Endodermal cell (in vitro differentiated cells): ENCODE measurements around the gene LGR4. TPM values are rescaled to one million over a fixed set of nuclear protein-coding genes. Genes with fewer than 3 reads are reported as not detected.

Experiments used
- DNase-seq: peaks from one replicate; pipeline ENCODE4 v3.0.0-alpha.2; 2017
- H3K27ac ChIP-seq: 2 replicates; pipeline ENCODE4 v1.5.1; 2013; ENCODE audit warnings: mild to moderate bottlenecking, low read depth, low read length, moderate library complexity
- H3K27me3 ChIP-seq: 2 replicates; pipeline ENCODE4 v1.6.1; 2013; ENCODE audit warnings: mild to moderate bottlenecking, low read length, moderate library complexity; ENCODE audit not compliant: insufficient read depth, control insufficient read depth, poor library complexity, severe bottlenecking
- H3K36me3 ChIP-seq: 2 replicates; pipeline ENCODE4 v1.7.0; 2013; ENCODE audit warnings: mild to moderate bottlenecking, low read length, moderate library complexity; ENCODE audit not compliant: control insufficient read depth, insufficient read depth
- H3K4me1 ChIP-seq: one replicate; pipeline ENCODE4 v1.7.0; 2013; ENCODE audit warnings: low read length; ENCODE audit not compliant: control insufficient read depth, insufficient read depth
- H3K4me3 ChIP-seq: 2 replicates; pipeline ENCODE4 v1.5.1; 2013; ENCODE audit warnings: mild to moderate bottlenecking, low read length, moderate library complexity
- H3K9ac ChIP-seq: 2 replicates; pipeline ENCODE4 v1.6.1; 2013; ENCODE audit warnings: mild to moderate bottlenecking, low read length, moderate library complexity; ENCODE audit not compliant: poor library complexity, severe bottlenecking; ENCODE audit errors: extremely low read depth
- H3K9me3 ChIP-seq: 2 replicates; pipeline ENCODE4 v1.6.1; 2013; ENCODE audit warnings: mild to moderate bottlenecking, low read length, moderate library complexity; ENCODE audit not compliant: control insufficient read depth
- H3K27ac Mint-ChIP-seq: 2 replicates; pipeline ENCODE4 v1.8.0; 2020; ENCODE audit warnings: mixed read lengths
- H3K27me3 Mint-ChIP-seq: 2 replicates; pipeline ENCODE4 v1.8.0; 2021; ENCODE audit warnings: mild to moderate bottlenecking, mixed read lengths; ENCODE audit not compliant: insufficient read depth
- H3K36me3 Mint-ChIP-seq: 2 replicates; pipeline ENCODE4 v1.8.0; 2020; ENCODE audit warnings: low read depth, mixed read lengths
- H3K4me1 Mint-ChIP-seq: 2 replicates; pipeline ENCODE4 v1.8.0; 2020; ENCODE audit warnings: mixed read lengths
- H3K4me3 Mint-ChIP-seq: 2 replicates; pipeline ENCODE4 v1.8.0; 2020; ENCODE audit warnings: mild to moderate bottlenecking, moderate library complexity, mixed read lengths
- H3K9me3 Mint-ChIP-seq: 2 replicates; pipeline ENCODE4 v1.8.0; 2020; ENCODE audit warnings: mild to moderate bottlenecking, mixed read lengths
- WGBS, 2 experiments: methylation state at CpG; one replicate each; pipeline versions ENCODE4 v1.1.5 to v1.1.7; 2013; ENCODE audit warnings: missing lambda C conversion rate in 2 of 2, mixed read lengths in 1 of 2; ENCODE audit not compliant: insufficient coverage in 1 of 2, insufficient read length in 1 of 2; 5-methylcytosine and 5-hydroxymethylcytosine counted together
- total RNA-seq, 2 donors: library from RNA; stranded (reverse); fragmentation: NEBNext Ultra II Directional in 1 of 2; extraction: Animal tissue kit (Norgen Biotek cat#: 25700) in 1 of 2; gene quantifications; 2 replicates in 1 of 2; 3 replicates in 1 of 2; pipeline ENCODE4 v1.2.1, GENCODE V29; 2021
- TF ChIP-seq, protein P1 (sequence below): fragments of 200-600 bp; sonication (generic); conservative IDR thresholded peaks from 2 replicates; pipeline ENCODE4 v1.5.0; 2021; ENCODE audit warnings: antibody characterized with exemption, mild to moderate bottlenecking

LGR4 gene
- total RNA-seq, 2 donors from 2014 or later: 73.7 to 75.6 TPM

DNA sequence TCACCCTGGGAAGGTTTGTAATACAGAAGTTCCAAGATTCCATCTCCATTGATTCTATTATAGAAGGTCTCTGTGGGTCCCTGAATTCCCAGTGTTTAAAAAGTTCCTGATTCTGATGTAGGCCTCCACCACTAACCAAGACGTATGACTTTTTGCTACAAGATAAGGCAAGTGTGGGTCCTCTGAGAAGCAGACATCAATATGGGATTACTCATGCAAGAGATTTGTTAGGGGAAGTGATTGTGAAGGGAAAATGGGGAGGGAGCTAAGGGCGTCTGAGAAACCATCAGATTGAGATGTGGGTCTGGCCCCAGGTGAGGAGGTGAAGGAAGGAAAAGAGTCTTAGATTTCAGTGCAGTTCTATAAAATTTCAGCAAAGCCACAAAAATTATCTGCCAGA lies 10.2 kb upstream of the LGR4 start:
- H3K9me3 Mint-ChIP-seq: no peaks in the 10 kb centered on the region
- Histone ChIP-seq H3K9ac (no peak overlapping the region), H3K27ac (no peak overlapping the region), H3K4me1 (no peaks in the 10 kb centered on the region), H3K9me3 (no peaks in the 10 kb centered on the region), H3K4me3 (no peak overlapping the region), H3K27me3 (no peaks in the 10 kb centered on the region), H3K36me3 (no peaks in the 10 kb centered on the region)
- H3K36me3 Mint-ChIP-seq: no peaks in the 10 kb centered on the region
- no peak overlapping the region for H3K4me3 Mint-ChIP-seq
- 75 to 78% methylated on average over 1 to 2 of the region's 2 CpGs for WGBS, 2 experiments
- TF ChIP-seq, protein P1, sequence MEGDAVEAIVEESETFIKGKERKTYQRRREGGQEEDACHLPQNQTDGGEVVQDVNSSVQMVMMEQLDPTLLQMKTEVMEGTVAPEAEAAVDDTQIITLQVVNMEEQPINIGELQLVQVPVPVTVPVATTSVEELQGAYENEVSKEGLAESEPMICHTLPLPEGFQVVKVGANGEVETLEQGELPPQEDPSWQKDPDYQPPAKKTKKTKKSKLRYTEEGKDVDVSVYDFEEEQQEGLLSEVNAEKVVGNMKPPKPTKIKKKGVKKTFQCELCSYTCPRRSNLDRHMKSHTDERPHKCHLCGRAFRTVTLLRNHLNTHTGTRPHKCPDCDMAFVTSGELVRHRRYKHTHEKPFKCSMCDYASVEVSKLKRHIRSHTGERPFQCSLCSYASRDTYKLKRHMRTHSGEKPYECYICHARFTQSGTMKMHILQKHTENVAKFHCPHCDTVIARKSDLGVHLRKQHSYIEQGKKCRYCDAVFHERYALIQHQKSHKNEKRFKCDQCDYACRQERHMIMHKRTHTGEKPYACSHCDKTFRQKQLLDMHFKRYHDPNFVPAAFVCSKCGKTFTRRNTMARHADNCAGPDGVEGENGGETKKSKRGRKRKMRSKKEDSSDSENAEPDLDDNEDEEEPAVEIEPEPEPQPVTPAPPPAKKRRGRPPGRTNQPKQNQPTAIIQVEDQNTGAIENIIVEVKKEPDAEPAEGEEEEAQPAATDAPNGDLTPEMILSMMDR: no peak
- peaks cover 7% of the 10 kb centered on the region for H3K4me1 Mint-ChIP-seq
- no peak for DNase-seq
- H3K27me3 Mint-ChIP-seq: no peaks in the 10 kb centered on the region
- H3K27ac Mint-ChIP-seq: no peak overlapping the region

DNA sequence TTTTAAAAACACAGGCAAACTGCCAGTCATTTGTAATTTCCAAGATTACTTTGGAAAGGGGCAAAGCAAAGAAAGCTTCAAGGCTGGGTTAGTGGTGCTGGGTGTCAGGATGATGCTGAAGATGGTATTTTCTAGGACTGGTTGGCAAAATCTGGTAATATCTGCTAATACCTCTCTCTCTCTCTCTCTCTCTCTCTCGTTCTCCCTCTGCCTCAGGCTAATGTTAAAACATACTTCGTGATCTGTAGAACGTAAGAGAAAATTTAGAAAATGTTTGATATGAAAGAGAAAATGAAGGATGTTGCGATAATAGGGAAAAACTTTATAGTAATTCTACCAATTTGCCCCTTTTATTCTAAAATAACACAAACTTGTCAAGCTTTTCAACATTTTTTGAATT lies 9.4 kb upstream of the LGR4 start:
- Mint-ChIP-seq H3K36me3 (no peaks in the 10 kb centered on the region), H3K4me3 (no peak overlapping the region), H3K27ac (no peak overlapping the region), H3K9me3 (no peaks in the 10 kb centered on the region), H3K27me3 (no peaks in the 10 kb centered on the region), H3K4me1 (peaks cover 7% of the 10 kb centered on the region)
- TF ChIP-seq, protein P1: no peak
- WGBS, 2 experiments: 100% methylated on average over 1 of the region's 4 CpGs; no CpG with 5 or more reads in 1 of the 2 experiments
- Histone ChIP-seq H3K27me3 (no peaks in the 10 kb centered on the region), H3K4me3 (no peak overlapping the region), H3K4me1 (no peaks in the 10 kb centered on the region), H3K9me3 (no peaks in the 10 kb centered on the region), H3K9ac (no peak overlapping the region), H3K27ac (no peak overlapping the region), H3K36me3 (no peaks in the 10 kb centered on the region)
- DNase-seq: no peak

DNA sequence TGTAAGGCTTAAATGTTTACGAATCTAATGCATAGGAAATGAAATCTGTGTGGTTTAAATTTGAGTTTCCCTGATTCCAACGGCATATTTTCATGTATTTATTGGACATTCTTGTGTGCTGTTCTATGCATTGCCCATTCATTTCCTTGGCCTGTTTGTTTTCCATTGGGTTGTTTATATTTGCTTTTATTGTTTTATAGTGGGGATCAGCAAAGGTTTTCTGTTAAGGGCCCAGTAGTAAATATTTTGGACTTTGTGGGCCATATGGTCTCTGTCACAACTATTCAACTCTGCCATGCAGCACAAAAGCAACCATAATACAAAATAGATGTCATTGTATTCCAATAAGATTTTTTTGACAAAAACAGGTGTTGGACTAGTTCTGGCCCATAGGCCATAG lies 5.2 kb upstream of the LGR4 start:
- TF ChIP-seq, protein P1: no peak
- H3K4me1 Mint-ChIP-seq: peaks cover 10% of the 10 kb centered on the region
- DNase-seq: no peak
- H3K9me3 Mint-ChIP-seq: no peaks in the 10 kb centered on the region
- no peak overlapping the region for H3K4me3 Mint-ChIP-seq
- Histone ChIP-seq H3K4me1 (peaks cover 3% of the 10 kb centered on the region), H3K27ac (no peak overlapping the region), H3K4me3 (no peak overlapping the region), H3K36me3 (no peaks in the 10 kb centered on the region), H3K9ac (no peak overlapping the region), H3K27me3 (no peaks in the 10 kb centered on the region), H3K9me3 (no peaks in the 10 kb centered on the region)
- H3K27me3 Mint-ChIP-seq: no peaks in the 10 kb centered on the region
- H3K27ac Mint-ChIP-seq: no peak overlapping the region
- 90 to 100% methylated on average over 2 of the region's 2 CpGs for WGBS, 2 experiments
- no peaks in the 10 kb centered on the region for H3K36me3 Mint-ChIP-seq
